Measurements from ENCODE around the gene NRF1.
A peak's percentile ranks its signal among the peaks of the same experiment; 100 is the strongest.
"Not testable (repeated sequence)": the region's sequence is repeated elsewhere in the genome, so short reads cannot be mapped to it uniquely, and the experiment has no call there.

NRF1 gene

DNA sequence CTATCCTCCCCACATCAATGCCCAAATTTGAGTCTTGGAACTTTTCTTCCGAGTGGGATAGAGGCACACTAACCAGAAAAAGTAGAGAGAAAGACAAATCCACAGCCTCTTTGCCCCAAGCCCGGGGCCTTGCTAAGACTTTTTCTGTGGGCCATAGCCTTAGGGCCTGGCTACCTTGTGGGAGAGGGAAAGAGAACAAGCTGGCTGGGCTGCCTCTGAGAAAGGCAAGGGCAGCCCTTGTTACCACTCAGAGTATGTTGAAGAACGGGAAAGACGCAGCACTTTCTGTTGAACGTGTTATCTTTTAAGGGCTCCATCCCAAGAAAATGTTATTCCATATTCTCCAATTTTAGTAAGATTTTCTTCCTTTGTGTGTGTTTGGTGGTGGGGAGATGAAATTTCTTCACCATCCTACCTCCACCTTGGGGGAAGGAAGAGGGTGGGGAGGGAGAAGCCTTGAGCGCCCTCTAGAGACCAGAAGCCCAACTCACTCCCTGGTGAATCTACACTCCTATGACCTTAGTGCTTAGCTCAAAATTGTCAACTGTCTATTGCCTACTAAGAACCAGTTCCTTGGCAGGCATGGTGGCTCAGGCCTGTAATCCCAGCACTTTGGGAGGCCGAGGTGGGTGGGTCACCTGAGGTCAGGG is 3.9 kb upstream of the NRF1 start:
- peak; percentile 21 to 26 for DNase-seq

DNA sequence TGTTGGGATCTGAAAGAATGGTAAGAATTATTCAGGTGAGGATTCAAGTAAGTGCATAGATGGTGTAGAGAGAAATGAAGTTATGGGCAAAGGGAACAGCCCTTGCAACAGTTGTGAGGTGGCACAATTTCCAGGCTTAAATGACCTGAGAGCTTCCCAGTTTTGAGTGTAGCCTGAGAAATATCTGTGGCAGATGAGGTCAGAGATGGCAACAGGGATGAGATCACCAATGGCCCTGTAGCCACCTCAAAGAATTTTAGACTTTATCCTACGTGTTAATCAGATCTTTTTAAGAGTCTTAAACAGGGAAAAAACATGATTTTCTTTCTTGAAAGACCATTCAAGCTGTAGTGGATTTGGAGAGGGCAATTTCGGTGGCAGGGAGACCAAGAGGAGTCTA is 1.9 kb upstream of the NRF1 start:
- no peak for DNase-seq

DNA sequence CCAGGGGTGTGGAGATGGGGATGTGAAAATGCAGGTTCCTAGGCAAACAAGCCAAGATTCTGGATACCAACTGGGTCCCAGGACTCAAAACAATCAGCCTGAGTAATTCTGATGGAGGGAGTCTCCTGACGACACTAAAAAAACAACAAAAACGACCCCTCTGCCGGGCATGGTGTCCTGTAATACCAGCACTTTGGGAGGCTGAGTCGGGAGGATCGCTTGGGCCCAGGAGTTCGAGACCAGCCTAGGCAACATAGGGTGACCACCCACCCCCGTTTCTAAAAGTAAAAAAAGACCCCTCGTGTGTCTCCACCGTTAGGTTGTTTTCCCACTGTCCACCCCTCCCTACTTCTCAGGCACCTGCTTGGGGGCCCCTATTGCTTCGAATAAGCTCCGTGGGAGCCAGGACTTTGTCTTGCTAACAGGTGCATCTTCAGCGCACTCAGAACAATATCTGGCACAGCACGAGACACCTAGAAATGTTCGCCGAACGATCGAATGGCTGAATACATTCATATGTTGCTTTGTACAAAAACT is 743 bp upstream of the NRF1 start:
- DNase-seq = no peak

DNA sequence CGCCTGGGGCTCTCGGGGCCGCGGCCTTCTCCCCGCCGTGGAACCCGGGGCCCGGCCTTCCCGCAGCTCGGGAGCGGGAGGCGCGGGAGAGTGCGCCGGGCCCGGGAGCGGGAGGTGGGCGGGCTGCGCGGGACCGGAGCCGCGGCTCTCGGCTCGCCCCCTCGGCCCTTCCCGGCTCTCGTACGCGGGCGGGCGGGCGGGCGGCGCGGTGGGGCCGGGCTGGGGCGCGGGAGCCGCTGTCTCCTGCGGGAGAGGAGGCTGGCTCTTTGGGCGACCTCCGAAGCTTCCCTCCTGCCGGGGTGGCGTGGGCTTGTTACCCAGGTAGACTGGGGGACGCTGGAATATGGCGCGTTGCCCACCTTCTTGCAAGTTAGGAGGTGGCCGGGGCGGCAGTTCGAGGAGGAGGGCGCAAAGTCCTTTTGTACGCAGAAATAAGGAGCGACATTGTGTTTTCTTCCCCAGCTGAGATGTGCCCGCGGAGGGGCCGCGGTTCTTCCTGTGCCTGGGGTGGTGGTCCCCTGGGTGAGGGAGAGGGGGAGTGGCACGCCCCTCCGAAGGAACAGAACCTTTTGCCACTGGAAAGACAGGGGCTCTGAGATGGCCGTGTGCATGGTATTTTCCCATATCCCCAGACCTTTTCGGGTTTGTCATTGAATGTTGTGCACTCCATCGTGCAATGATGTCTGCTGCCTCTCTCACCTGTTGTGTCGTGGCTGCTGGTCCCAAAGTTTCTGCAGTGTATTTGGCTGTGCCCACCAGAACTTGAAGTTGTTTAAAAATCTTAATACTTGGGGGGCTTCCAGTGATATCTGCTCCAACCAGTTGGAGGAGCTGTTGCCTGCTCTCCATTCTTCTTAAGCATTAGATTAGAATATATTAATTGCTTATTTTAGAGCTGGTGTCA is 844 bp downstream of the NRF1 start:
- DNase-seq = peak in 1 of 2 experiments; percentile 27

DNA sequence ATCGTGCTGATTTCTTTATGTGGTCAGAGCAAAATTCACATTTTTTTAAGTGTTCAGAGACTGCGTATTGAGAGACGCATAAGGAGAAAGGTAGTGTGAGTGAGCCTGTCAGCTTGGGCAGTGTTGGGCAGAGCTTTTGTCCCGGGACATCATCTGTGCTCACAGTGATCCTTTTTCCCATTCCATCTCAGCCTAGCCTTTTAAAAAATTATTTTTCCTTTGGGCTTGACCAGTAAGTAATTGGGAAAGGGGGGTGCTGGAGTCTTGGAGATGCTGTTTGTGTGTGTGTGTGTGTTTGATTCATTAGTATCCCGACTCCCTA is 1.5 kb downstream of the NRF1 start:
- no peak for DNase-seq

DNA sequence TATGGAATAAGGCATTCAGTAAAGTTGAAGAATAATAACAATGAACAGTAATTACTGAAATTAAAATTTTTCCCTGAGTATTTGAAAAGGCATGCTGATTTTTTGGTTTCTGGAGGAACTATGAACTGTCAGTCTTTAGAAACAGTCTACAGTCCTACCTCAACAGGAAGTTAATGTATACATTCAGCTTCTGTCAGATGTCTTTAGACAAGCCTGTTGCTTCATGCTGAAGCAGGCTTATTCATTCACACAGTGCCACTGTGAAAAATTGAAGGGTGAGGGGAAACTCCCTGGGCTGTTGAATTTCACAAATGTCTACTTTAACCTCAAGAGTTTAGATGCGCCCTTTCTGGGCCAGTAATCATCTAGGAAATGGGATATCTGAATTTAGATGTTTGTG is 3.5 kb downstream of the NRF1 start:
- no peak for DNase-seq

DNA sequence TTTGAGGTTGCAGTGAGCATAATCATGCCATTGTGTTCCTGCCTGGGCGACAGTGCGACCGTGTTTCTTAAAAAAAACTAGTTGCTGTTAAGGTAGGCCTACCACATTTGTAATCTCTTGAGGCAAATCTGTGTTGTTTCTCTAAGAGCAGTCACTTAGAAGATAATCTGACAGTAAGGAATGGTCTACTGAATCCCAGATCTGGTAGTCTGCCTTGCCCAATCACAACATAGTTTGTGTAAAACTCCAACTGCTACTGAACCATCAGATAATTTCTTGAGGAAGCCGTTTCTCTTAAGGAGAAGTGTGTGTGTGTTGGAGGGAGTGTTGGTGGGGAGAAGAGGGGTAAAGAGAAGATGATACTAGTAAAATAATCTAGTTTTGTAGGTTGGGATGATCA is 5.0 kb downstream of the NRF1 start:
- no peak for DNase-seq

DNA sequence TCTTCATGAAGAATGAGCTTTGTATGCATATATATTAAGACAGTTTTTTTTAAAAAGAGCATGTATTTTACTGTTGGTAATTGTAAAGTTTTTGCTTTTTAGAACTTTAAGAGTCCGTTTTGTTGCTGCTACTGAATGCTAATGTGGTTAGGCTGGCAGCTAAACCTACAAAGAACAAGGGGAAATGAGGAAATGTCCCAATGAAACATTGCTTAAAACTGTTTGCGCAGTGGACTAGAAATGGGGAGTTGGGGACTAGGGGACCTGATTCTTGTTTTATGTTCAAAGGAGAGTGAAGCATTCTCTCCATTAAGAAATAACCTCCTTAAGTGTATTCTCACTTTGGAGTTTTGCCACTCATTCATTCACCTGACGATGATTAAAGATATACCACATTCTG is 5.7 kb downstream of the NRF1 start:
- DNase-seq = no peak

DNA sequence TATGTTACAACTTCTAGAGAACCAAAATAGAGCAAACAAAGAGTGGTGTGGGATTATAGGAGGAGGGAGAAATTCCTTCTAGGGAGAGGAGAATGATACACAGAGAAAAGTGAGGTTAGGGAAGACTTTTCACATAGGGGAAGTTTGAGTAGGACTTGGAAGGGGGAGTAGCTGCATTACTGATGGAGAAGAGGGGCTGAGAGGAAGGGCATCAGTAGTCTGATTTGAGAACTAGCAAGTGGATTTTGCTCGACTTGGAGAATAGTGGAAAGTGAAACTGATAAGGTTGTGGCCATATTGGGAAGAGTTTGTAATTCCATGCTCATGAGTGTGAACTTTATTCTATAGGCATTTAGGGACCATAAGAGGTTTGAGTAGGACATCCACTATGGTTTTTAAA is 6.1 kb downstream of the NRF1 start:
- DNase-seq = no peak

DNA sequence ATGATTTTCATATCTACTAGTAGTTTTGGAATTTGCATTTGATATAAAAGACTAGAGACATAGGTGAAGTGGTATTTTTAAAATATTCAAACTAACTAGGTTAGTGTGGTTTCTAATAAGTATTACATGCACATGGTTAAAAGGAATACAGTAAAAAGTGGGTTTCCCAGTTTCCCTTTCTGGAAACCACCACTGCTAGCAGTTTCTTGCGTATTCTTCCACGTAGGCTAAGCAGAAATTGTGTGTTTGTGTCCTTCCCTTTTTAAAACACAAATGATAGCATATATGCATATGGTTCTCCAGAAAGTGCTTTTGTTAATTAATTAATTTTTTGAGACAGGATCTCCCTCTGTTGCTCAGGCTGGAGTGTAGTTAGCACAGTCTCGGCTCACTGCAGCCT is 15.4 kb downstream of the NRF1 start:
- DNase-seq = no peak

DNA sequence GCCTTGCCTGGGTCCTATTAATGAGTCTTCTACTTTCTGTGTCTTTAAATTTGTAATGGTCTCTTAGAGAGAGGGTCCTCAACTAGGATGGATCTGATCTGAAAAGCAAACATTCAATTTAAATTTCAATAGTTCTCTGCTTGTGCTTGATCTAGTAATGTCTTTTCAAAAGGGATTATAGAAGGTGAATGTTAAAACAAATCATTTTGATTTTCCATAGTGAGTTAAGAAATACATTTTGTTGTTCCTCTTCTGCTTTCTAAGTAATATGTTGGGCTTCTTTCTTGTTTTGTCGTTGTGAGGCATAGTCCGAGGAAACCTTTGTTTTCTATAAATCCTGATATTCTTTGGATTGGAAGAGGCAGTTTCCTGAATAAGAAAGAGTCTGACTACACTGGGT is 18.8 kb downstream of the NRF1 start:
- no peak for DNase-seq

DNA sequence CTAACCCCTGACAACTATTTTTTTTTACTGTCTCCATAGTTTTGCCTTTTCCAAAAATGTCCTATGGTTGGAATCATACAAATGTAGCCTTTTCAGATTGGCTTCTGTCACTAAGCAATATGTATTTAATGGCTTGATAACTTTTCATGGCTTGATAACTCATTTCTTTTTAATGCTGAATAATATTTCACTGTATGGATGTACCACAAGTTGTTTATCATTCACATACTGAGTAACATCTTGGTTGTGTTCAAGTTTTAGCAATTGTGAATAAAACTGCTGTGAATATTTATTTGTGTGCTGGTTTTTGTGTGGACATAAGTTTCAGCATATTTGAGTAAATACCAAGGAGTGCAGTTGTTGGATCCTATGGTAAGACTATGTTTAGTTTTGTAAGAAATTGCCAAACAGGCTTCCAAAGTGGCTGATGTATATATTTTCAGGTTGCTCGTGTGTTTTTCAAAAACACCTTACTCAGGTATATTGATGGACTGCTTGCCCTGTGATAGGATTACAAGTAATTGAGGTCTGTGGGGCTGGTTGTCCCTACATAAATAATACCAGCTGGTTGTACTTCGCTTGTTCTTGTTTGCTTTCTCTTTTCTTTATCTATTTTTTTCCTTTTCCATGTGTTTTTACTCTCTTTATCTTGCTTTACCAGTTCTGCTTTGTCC is 23.0 kb downstream of the NRF1 start:
- DNase-seq = no peak

DNA sequence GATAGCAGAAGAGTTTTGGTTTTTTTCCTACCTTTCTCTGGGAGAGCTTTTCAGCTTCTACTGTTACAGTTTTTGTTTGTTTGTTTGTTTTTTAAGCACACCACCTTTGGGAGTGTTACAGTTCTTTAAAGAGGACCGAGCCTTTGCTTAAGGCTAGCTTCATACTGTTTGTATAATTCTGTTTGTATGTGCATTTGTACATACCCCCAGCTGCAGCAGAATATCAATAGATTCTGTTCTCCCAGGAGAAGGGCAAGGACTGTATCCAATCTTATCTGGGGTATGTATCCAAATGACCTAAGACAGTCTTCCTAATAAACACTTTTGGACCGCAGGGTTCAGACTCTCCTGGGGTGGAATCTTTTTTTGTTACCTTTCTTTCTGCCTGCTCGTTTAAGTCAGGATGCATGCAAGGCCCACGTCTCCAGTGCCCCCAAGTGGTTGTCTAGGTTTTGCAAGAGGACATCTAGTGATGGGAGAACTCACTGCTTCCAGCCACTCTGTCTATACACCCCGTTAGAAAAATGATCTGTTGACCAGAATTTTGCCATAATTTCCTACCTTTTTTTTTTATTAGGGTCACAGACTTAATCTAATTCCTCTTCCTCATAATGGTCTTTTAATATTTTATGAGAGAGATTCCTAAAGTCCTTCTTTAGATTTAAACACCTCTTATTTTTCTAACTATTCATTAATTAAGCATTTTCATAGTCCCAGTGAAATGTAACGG is 23.9 kb downstream of the NRF1 start:
- DNase-seq = peak; percentile 52 to 58

DNA sequence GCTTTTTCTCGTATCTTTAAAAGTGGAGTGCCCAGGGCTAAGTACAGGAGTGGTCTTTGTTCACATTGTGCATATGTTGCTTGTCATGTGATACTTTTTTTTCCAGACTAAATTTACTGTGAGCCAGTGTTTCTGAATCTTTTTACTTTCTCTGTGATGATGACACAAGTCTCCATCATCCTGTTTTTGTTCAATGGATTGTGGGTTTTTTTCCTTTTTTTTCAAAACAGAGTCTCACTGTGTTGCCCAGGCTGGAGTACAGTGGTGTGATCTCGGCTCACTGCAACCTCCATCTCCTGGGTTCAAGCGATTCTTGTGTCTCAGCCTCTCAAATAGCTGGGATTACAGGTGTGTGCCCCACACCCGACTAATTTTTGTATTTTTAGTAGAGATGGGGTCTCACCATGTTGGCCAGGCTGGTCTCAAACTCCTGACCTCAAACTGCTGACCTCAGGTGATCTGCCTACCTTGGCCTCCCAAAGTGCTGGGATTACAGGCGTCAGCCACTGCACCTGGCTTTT is 24.6 kb downstream of the NRF1 start:
- not testable (repeated sequence) for DNase-seq

DNA sequence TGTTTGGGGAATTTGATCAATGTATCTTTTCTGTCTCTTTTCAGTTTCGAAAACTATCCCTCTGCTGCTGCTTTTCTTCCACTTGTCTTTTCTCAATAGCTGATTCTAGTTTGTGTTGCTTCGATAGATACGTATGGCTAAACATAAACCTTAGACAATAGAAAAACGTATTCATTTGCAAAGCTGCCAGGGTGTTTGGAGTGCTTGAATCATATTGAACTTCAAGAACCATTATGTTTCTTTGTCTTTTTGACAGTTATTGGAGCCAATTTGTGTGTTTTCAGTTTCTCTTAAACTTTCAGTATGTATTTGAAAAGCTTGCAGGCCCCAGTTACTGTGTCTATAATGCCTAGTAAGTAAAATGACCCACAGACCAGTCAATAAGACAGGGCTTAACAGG is 25.1 kb downstream of the NRF1 start:
- DNase-seq = no peak

DNA sequence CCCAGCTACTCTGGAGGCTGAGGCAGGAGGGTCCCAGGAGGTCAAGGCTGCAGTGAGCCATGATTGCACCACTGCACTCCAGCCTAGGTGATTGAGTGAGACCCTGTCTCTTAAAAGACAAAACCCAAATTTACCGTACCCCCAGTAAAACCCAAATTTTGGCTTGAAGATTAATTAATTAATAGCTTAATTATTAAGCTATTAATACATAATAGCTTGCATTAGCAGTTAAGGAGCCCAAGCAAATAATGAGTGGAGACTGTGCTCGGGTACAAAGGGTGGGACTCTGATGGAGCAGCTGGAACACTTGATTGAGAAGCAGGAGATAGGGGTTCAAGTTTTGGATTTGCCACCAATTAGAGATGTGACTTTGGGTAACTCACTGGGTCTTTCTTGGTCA is 28.9 kb downstream of the NRF1 start:
- no peak for DNase-seq

DNA sequence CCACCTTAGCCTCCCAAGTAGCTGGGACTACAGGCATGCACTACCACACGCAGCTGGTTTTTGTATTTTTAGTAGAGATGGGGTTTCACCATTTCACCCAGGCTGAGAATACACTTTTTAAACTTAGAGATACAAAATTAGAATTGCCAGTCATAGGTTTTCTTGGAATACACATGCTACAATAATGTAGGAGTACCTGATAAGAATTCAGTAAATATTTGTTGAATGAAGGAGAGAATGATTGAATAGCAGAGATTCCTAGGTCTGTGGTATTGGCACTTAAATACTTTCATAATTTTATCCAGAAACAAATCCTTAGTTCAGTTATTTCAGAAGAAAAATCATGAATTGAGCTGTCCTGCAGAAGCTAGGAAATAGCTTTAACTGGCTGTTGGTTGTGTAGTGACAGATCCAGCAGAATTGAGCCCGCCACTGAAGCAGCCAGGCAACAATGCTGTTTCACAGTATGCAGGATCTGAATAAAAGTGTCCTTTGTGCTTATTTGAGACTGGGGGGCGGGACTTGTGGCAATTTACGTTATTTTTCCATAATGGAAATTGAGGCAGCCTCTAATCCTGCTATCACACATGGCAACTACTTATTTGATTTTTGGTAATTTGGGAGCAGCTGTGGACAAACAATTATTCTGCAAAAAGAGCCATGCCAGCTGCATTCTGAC is 31.5 kb downstream of the NRF1 start:
- DNase-seq = no peak

DNA sequence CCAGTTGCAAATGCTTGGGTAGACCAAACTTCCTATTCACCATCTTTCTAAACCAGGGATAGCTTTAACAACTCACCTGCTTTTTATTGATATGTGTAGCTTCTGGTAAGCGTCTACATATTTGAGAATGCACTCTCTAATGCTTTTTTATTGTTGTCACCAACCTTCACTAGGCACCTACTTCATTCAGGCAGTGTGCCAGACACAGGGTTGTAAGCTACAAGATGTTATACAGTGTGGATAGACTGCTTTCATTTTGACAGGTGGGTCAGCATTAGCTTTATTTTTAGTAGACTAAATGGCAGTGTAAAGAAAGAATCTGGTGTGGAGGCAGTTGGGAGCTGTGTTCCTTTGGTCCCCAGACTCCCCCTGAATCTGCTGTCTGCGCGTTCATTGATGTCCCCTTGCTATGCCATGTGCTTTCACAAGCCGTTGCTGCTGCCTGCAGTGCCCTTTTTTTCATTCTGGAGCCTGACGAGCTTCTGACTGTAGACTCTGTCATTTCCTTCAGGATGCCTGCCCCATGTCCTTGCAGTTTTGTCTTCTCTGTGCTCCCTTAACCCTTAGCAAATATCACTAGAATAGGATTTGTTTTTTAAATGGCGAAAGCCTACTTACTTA is 32.1 kb downstream of the NRF1 start:
- DNase-seq = no peak

DNA sequence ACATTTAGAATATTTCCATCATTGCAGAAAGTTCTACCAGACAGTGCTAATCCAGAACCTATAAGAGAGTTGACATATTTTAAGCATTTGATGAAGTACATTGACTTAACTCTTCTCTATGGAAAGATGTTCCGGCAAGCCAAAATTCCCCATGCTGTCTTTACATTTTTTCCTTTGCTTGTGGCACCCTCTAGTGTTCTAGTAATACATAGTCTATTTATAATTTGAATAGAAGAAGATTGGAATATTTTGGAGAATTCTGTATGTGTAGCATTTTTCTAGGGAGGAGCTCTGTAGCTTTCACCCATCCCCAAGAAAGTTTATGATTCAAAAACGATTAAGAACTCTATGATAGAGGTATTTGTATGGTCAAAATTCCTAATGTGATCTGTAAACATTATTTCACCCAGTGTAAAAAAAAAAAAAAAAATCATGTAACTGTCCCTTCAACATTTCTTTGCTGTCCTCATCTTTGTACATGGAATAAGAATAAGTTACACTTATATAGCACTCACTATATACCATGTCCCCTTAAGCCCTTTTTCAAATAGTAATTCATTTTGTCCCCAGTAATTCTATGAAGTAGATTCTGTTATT is 33.2 kb downstream of the NRF1 start:
- DNase-seq = no peak

DNA sequence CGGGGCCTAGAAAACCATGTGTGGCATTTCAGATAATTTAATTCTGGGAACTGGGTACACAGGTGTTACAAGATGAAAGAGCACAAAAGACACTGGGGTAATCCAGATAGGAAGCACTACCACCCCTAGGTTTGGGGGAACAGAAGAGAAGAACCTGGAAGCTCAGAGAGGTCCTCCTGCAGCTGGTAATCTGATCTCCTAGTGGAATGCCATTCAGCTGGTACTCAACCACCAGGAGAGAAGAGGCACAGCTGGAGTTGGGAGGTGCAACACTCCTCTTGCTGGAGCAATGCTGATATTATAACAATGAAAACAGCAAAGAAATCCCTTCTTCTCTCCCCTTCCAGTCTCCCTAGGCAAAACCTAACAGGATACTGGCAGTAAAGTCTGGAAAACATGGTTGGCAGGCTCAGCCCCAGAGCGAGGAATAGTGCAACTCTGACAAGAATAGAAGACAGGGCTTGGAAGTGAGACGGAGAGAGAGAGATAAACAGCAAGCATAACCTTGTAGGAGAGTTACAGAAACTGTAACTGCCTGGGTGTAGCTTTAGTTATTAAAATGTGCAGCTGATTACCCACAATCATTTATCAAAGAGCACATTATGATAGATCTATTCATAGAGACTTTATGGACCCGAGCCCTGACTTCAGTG is 35.0 kb downstream of the NRF1 start:
- DNase-seq = no peak

All from stimulated activated CD4-positive, alpha-beta T cell treated with anti-CD3 and anti-CD28 coated beads, Interleukin-4, amount 100 ng/mL, for 4 hours (primary cell).